GM12878 (cell line): ENCODE results near the gene ST3GAL5. TPM values are rescaled to one million over a fixed set of nuclear protein-coding genes. Genes with fewer than 3 reads are reported as not detected.
"Not testable (repeated sequence)": the region's sequence is repeated elsewhere in the genome, so short reads cannot be mapped to it uniquely, and the experiment has no call there.

ENCODE experiments used
- ATAC-seq: fragments of 200-7000 bp; cut with Tn5 transposase; 3 replicates; pipeline ENCODE4 v1.9.1; 2020; ENCODE audit warnings: mild to moderate bottlenecking, moderate library complexity
- BruUV-seq: library from RNA; stranded (reverse); fragments of 400-500 nt; replicated peaks from 2 replicates; lab custom pipeline; 2021; lab: Mats Ljungman, UMichigan
- CTCF ChIA-PET: fragments of 300-600 bp; sonication (Branson Sonifier 250); formaldehyde crosslinking; extraction: SDS; loops from one replicate; lab custom pipeline; 2021; ENCODE audit warnings: inconsistent platforms; lab: Yijun Ruan, JAX
- POLR2A ChIA-PET: fragments of 350-600 bp; formaldehyde crosslinking; extraction: SDS; loops from one replicate; lab custom pipeline; 2021; ENCODE audit warnings: inconsistent platforms; lab: Charles Lee
- RAD21 ChIA-PET: fragments of 300-600 bp; sonication (Branson Sonifier 250); formaldehyde crosslinking; loops from one replicate; lab custom pipeline; 2023; ENCODE audit warnings: antibody characterized with exemption; ENCODE audit not compliant: unreplicated experiment; lab: Charles Lee
- SMC1A ChIA-PET: fragments of 300-600 bp; sonication (Branson Sonifier 250); formaldehyde crosslinking; loops from one replicate; lab custom pipeline; 2023; ENCODE audit not compliant: unreplicated experiment, uncharacterized antibody; lab: Charles Lee
- DNase-seq: peaks from one replicate; pipeline ENCODE4 v3.0.0-alpha.2; 2011; ENCODE audit warnings: low read depth, low spot score
- FAIRE-seq: peaks from 3 replicates; lab custom pipeline; 2011; peaks lifted over from hg19 to GRCh38; lab: Jason Lieb, UNC
- H2AFZ ChIP-seq: 2 replicates; pipeline ENCODE4 v1.6.0; 2011; ENCODE audit warnings: low read depth, low read length, control low read depth; ENCODE audit not compliant: control insufficient read depth
- H3K27ac ChIP-seq: 2 replicates; pipeline ENCODE4 v1.5.1; 2011; ENCODE audit warnings: control low read depth; ENCODE audit not compliant: control insufficient read depth, insufficient read depth
- H3K27me3 ChIP-seq, 2 experiments: replicated peaks in 1 of 2; 2 replicates each; pipeline versions ENCODE4 v1.6.0 to v1.6.1; 2011; ENCODE audit warnings: low read length in 1 of 2; ENCODE audit not compliant: control insufficient read depth in 2 of 2, insufficient read depth in 2 of 2
- H3K36me3 ChIP-seq, 2 experiments: 2 replicates each; pipeline ENCODE4 v1.5.1; 2011; ENCODE audit warnings: low read length in 1 of 2; ENCODE audit not compliant: control insufficient read depth in 2 of 2, insufficient read depth in 2 of 2
- H3K4me1 ChIP-seq: 2 replicates; pipeline ENCODE4 v1.6.1; 2011; ENCODE audit warnings: mild to moderate bottlenecking, low read length, moderate library complexity, mixed read lengths; ENCODE audit not compliant: control insufficient read depth, insufficient read depth
- H3K4me2 ChIP-seq: 2 replicates; pipeline ENCODE4 v1.6.0; 2011; ENCODE audit warnings: control low read depth; ENCODE audit not compliant: control insufficient read depth, insufficient read depth
- H3K4me3 ChIP-seq: fragments of 200-600 bp; sonication (generic); 2 replicates; pipeline ENCODE4 v1.5.1; 2016
- H3K79me2 ChIP-seq: 2 replicates; pipeline ENCODE4 v1.6.0; 2011; ENCODE audit warnings: low read length; ENCODE audit not compliant: control insufficient read depth, insufficient read depth
- H3K9ac ChIP-seq: 2 replicates; pipeline ENCODE4 v1.8.0; 2011; ENCODE audit warnings: low read length, control low read depth, mixed read lengths; ENCODE audit not compliant: control insufficient read depth, insufficient read depth
- H3K9me3 ChIP-seq: replicated peaks from 3 replicates; pipeline ENCODE4 v1.5.1; 2011; ENCODE audit warnings: mild to moderate bottlenecking, low read length; ENCODE audit not compliant: control insufficient read depth, insufficient read depth
- H4K20me1 ChIP-seq: 2 replicates; pipeline ENCODE4 v1.6.0; 2011; ENCODE audit not compliant: control insufficient read depth, insufficient read depth
- MYB ChIP-seq: fragments of 150-350 bp; IDR thresholded peaks from 2 replicates; pipeline ENCODE4 v1.6.1; 2014; ENCODE audit warnings: mild to moderate bottlenecking, low read depth, low read length, borderline replicate concordance
- PAX8 ChIP-seq: fragments of 450-650 bp; IDR thresholded peaks from 2 replicates; pipeline ENCODE4 v1.6.1; 2017; ENCODE audit warnings: mild to moderate bottlenecking, moderate library complexity
- RFX5 ChIP-seq: IDR thresholded peaks from 2 replicates; pipeline ENCODE4 v1.6.1; 2011; ENCODE audit warnings: low read depth, low read length, improper control_type of control experiment
- SMC3 ChIP-seq: IDR thresholded peaks from 2 replicates; pipeline ENCODE4 v1.6.1; 2011; ENCODE audit warnings: low read length, improper control_type of control experiment, borderline replicate concordance
- TCF12 ChIP-seq: IDR thresholded peaks from 2 replicates; pipeline ENCODE4 v1.6.1; 2011; ENCODE audit warnings: low read depth, mild to moderate bottlenecking, low read length
- WGBS: methylation state at CpG from one replicate; pipeline ENCODE4 v1.1.6; 2016; ENCODE audit warnings: low lambda C conversion rate; ENCODE audit not compliant: insufficient replicate concordance, insufficient coverage; ENCODE audit errors: missing lambda C conversion rate; 5-methylcytosine and 5-hydroxymethylcytosine counted together
- in situ Hi-C: fragments of 300-500 bp; cut with MboI; formaldehyde crosslinking; loops from 9 replicates; pipeline ENCODE4 v1.14.3; 2018; ENCODE audit warnings: mixed read lengths
- intact Hi-C: fragments of 100-400 bp; cut with micrococcal nuclease; formaldehyde crosslinking; loops from one replicate; pipeline ENCODE4 v1.14.2; 2022; ENCODE audit not compliant: unreplicated experiment
- polyA plus RNA-seq, 11 experiments: library from polyadenylated mRNA; depleted of rRNA in 4 of 11; unstranded in 6 of 11; stranded (reverse) in 5 of 11; fragments of >200 nt; fragmentation: Nextera tagmentation in 4 of 11; fragmentation: Illumina TruSeq in 1 of 11; extraction: Ambion mirVana in 4 of 11; extraction: Trizol in 1 of 11; gene quantifications; 1 replicate in 1 of 11; 2 replicates in 10 of 11; pipeline versions ENCODE4 v1.2.1 to v1.2.3, GENCODE V29; 2011 to 2016; ENCODE audit warnings: inconsistent platforms in 2 of 11, missing spikeins in 2 of 11, low read depth in 1 of 11
- total RNA-seq, 4 experiments: library from RNA; depleted of rRNA in 3 of 4; stranded (reverse); fragments of >200 nt in 3 of 4; fragmentation: Illumina TruSeq in 1 of 4; extraction: Trizol in 1 of 4; gene quantifications; 2 replicates each; pipeline versions ENCODE4 v1.2.1 to v1.2.3, GENCODE V29; 2013 to 2021

The ST3GAL5 gene
- total and polyA plus RNA-seq, 10 of the 15 experiments (the other 5 are each of a cell fraction or from before 2014, with no cell fraction given) = 5.2 to 60.9 (median 10.2) TPM

DNA sequence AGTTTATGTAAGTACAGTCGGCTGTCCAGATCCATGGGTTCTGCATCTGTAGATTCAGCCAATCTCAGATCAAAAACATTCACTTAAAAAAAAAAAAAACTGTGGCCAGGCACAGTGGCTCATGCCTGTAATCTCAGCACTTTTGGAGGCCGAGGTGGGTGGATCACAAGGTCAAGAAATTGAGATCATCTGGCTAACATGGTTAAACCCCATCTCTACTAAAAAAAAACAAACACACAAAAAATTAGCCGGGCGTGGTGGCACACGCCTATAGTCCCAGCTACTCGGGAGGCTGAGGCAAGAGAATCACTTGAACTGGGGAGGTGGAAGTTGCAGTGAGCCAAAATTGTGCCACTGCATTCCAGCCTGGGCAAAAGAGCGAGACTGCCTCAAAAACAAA is 42.4 kb upstream of the ST3GAL5 start:
- H2AFZ ChIP-seq, H3K4me3 ChIP-seq, H3K36me3 ChIP-seq, BruUV-seq, H3K4me2 ChIP-seq, DNase-seq, CTCF ChIA-PET, H3K4me1 ChIP-seq, ATAC-seq, H3K27ac ChIP-seq, H4K20me1 ChIP-seq, in situ Hi-C loops, H3K9ac ChIP-seq, H3K27me3 ChIP-seq, H3K79me2 ChIP-seq, H3K9me3 ChIP-seq, intact Hi-C loops, POLR2A ChIA-PET, FAIRE-seq, RAD21 ChIA-PET: not testable (repeated sequence)
- whole genome bisulfite sequencing = 48% methylated on average over 7 of the region's 7 CpGs
- SMC1A ChIA-PET = interaction anchor here (0.6 to 1.3 kb wide), 2 partner anchors 19 to 32 kb away, joined by 3 read pairs; no protein-coding TSS in a partner anchor

DNA sequence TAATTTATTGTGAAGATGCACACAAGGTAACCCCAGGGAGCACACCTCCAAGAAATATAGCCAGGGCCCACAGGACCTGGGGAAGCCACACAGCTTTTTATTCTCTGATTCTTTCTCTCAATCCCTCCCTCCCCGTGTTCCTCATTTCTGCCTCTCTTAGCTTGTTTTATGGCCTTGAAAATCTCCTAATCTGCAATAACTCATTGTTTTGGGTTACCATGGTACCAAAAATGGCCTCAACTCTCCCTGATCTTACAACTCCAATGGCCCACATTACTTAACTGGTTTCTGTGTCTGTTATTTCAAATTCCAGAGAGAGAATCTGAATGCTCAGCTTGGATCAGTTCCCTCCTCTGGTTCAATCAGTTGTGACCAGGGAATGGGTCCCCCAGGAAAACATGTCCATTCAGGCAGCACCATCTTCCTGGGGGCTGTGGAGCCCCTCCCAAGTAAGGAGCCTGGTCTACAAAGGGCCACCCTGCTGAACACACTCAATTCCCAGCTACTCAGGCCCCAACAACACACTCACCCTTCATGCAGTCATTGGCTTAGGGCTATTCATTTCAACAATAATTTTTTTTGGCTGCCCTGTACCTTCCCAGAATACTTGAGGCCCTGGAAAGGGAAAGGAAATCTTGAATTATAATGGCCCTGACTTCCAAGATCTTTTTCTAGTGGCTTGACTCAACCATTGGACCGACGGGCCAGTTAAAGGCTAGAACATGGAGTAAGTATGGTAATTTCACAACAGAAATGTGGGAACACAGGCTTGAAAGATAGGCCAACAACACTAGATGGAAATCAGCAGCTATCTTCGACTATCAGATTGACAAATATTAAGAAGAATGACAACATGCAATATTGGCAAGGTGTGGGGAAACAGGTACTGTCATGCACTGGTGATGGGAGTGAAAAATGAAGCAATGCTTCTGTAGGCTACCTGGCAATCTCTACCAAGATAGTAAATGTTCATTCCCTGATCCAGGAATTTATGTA is 41.6 kb upstream of the ST3GAL5 start:
- no peak overlapping the region for H3K4me2 ChIP-seq

More for the DNA sequence above, 41.6 kb upstream of the ST3GAL5 start:
- Histone ChIP-seq H3K79me2 (no peaks in the 10 kb centered on the region), H3K4me1 (no peaks in the 10 kb centered on the region), H3K36me3 (no peaks in the 10 kb centered on the region), H3K9ac (no peak overlapping the region), H3K4me3 (no peak overlapping the region), H3K27me3 (no peaks in the 10 kb centered on the region), H3K27ac (no peak overlapping the region), H3K9me3 (no peaks in the 10 kb centered on the region; the same call in 2 of the 3 replicates), H2AFZ (no peak overlapping the region), H4K20me1 (no peaks in the 10 kb centered on the region)
- no TSS peak for BruUV-seq
- ATAC-seq = no peak
- ChIA-PET CTCF (interaction anchor here (0.9 to 1.4 kb wide), 3 partner anchors 9 to 149 kb away, joined by 3 to 4 read pairs (median 4); no protein-coding TSS in a partner anchor), POLR2A (interaction anchor here (0.9 to 1.5 kb wide), 2 partner anchors 9 to 17 kb away, joined by 3 to 4 read pairs; no protein-coding TSS in a partner anchor), RAD21 (interaction anchor here (1.6 kb wide), 1 partner anchor 63 kb away, joined by 5 read pairs; no protein-coding TSS in a partner anchor), SMC1A (interaction anchor here (1.7 to 2.7 kb wide), 2 partner anchors 9 to 11 kb away, joined by 4 to 10 read pairs; no protein-coding TSS in a partner anchor)
- no peak for FAIRE-seq
- intact Hi-C loops = no loop called here
- DNase-seq = no peak
- no peak for TF ChIP-seq SMC3
- TF ChIP-seq RFX5 = no peak
- no peak for TF ChIP-seq PAX8
- no peak for TF ChIP-seq MYB
- no peak for TF ChIP-seq TCF12
- in situ Hi-C loops = no loop called here
- 38% methylated on average over 4 of the region's 4 CpGs for WGBS
